Neural cell (in vitro differentiated cells): ENCODE measurements around the gene DPF3. TPM values are rescaled to one million over a fixed set of nuclear protein-coding genes. Genes with fewer than 3 reads are reported as not detected.

Experiments
- H2AFZ ChIP-seq: fragments of 200-600, 300-800 bp; sonication (generic), shearing (Covaris generic); 2 replicates; pipeline ENCODE4 v1.6.0; 2014; ENCODE audit warnings: low read depth, mild to moderate bottlenecking, antibody characterized with exemption, low read length, moderate library complexity
- H3F3A ChIP-seq: fragments of 200-600 bp; shearing (Covaris generic); 2 replicates; pipeline ENCODE4 v1.6.1; 2016; ENCODE audit warnings: mild to moderate bottlenecking, moderate library complexity, mixed read lengths, antibody characterized with exemption, low read length; ENCODE audit not compliant: insufficient read depth, poor library complexity, severe bottlenecking
- H3K27ac ChIP-seq: fragments of 200-600, 300-800 bp; sonication (generic), shearing (Covaris generic); 2 replicates; pipeline ENCODE4 v1.5.1; 2014; ENCODE audit warnings: mild to moderate bottlenecking, low read length, moderate library complexity
- H3K27me3 ChIP-seq: fragments of 300-800, 200-600 bp; sonication (generic), shearing (Covaris generic); 2 replicates; pipeline ENCODE4 v1.6.0; 2014; ENCODE audit warnings: mild to moderate bottlenecking, low read depth, low read length, moderate library complexity; ENCODE audit not compliant: insufficient read depth
- H3K36me3 ChIP-seq: fragments of 300-800, 200-600 bp; sonication (generic), shearing (Covaris generic); 2 replicates; pipeline ENCODE4 v1.5.1; 2014; ENCODE audit warnings: mild to moderate bottlenecking, antibody characterized with exemption, low read length, moderate library complexity; ENCODE audit not compliant: insufficient read depth
- H3K4me2 ChIP-seq: fragments of 300-800, 200-600 bp; sonication (generic), shearing (Covaris generic); 2 replicates; pipeline ENCODE4 v1.6.0; 2014; ENCODE audit warnings: mild to moderate bottlenecking, low read length
- H3K4me3 ChIP-seq: fragments of 300-800, 200-600 bp; sonication (generic), shearing (Covaris generic); 2 replicates; pipeline ENCODE4 v1.5.1; 2014; ENCODE audit warnings: mild to moderate bottlenecking, low read length, moderate library complexity
- H3K79me2 ChIP-seq: fragments of 200-600 bp; shearing (Covaris generic); replicated peaks from 2 replicates; pipeline ENCODE4 v1.6.0; 2014; ENCODE audit warnings: mild to moderate bottlenecking, low read length, moderate library complexity; ENCODE audit not compliant: insufficient read depth
- H3K9ac ChIP-seq: fragments of 300-800, 200-600 bp; sonication (generic), shearing (Covaris generic); 2 replicates; pipeline ENCODE4 v1.6.1; 2016; ENCODE audit warnings: mild to moderate bottlenecking, low read length, mixed read lengths
- H3K9me2 ChIP-seq: fragments of 200-600 bp; shearing (Covaris generic); 2 replicates; pipeline ENCODE4 v1.6.1; 2016; ENCODE audit warnings: mild to moderate bottlenecking, low read length, mixed read lengths; ENCODE audit not compliant: insufficient read depth
- H3K9me3 ChIP-seq: fragments of 200-600, 300-800 bp; sonication (generic), shearing (Covaris generic); 2 replicates; pipeline ENCODE4 v1.6.1; 2016; ENCODE audit warnings: mild to moderate bottlenecking, mixed run types, low read length, moderate library complexity, mixed read lengths
- H4K20me1 ChIP-seq: fragments of 200-600 bp; shearing (Covaris generic); 2 replicates; pipeline ENCODE4 v1.6.1; 2016; ENCODE audit warnings: mild to moderate bottlenecking, mixed run types; ENCODE audit not compliant: insufficient read depth
- CTCF ChIP-seq: fragments of 450-650 bp; IDR thresholded peaks from 2 replicates; pipeline ENCODE4 v1.5.1; 2014; ENCODE audit warnings: antibody characterized with exemption, mild to moderate bottlenecking, moderate library complexity; ENCODE audit not compliant: poor library complexity, severe bottlenecking
- EP300 ChIP-seq: fragments of 450-650 bp; conservative IDR thresholded peaks from 2 replicates; pipeline ENCODE4 v1.6.1; 2014; ENCODE audit warnings: antibody characterized with exemption, mild to moderate bottlenecking, moderate library complexity; ENCODE audit not compliant: poor library complexity, severe bottlenecking
- EZH2 ChIP-seq: fragments of 200-600, 300-800 bp; shearing (Covaris generic), sonication (generic); IDR thresholded peaks from 2 replicates; pipeline ENCODE4 v1.6.1; 2014; ENCODE audit warnings: antibody characterized with exemption, low read length, borderline replicate concordance, mild to moderate bottlenecking; ENCODE audit not compliant: insufficient read depth, poor library complexity, severe bottlenecking
- MXI1 ChIP-seq: fragments of 450-650 bp; conservative IDR thresholded peaks from 2 replicates; pipeline ENCODE4 v1.6.1; 2014; ENCODE audit warnings: antibody characterized with exemption, mild to moderate bottlenecking; ENCODE audit not compliant: poor library complexity, severe bottlenecking
- POLR2AphosphoS5 ChIP-seq: IDR thresholded peaks from 2 replicates; pipeline ENCODE4 v1.6.1; 2012
- RAD21 ChIP-seq: fragments of 450-650 bp; conservative IDR thresholded peaks from 2 replicates; pipeline ENCODE4 v1.6.1; 2014; ENCODE audit warnings: antibody characterized with exemption, mild to moderate bottlenecking, moderate library complexity
- REST ChIP-seq: IDR thresholded peaks from 2 replicates; pipeline ENCODE4 v1.6.1; 2012; ENCODE audit warnings: borderline replicate concordance
- SMC3 ChIP-seq: fragments of 450-650 bp; conservative IDR thresholded peaks from 2 replicates; pipeline ENCODE4 v1.6.1; 2014; ENCODE audit warnings: antibody characterized with exemption, mild to moderate bottlenecking, moderate library complexity; ENCODE audit not compliant: poor library complexity
- TAF1 ChIP-seq: IDR thresholded peaks from 2 replicates; pipeline ENCODE4 v1.6.1; 2012; ENCODE audit warnings: low read depth
- polyA plus RNA-seq: library from polyadenylated mRNA; depleted of rRNA; stranded (reverse); fragments of >200 nt; gene quantifications from 2 replicates; pipeline ENCODE4 v1.2.3, GENCODE V29; 2014

DPF3 gene
- polyA plus RNA-seq, 1 donor from 2014 or later: 2.9 TPM

- Histone ChIP-seq H3K4me2 (no peak overlapping the region), H3K27me3 (no peaks in the 10 kb centered on the region), H3K9ac (no peak overlapping the region), H3K9me3 (no peaks in the 10 kb centered on the region), H3K4me3 (no peak overlapping the region), H3K9me2 (no peaks in the 10 kb centered on the region), H4K20me1 (no peaks in the 10 kb centered on the region), H3K36me3 (no peaks in the 10 kb centered on the region), H3F3A (no peaks in the 10 kb centered on the region), H3K27ac (no peak overlapping the region), H2AFZ (no peak overlapping the region), H3K79me2 (no peaks in the 10 kb centered on the region)
- TF ChIP-seq POLR2AphosphoS5 (no peak), MXI1 (no peak), TAF1 (no peak), REST (no peak)
Measured at GRCh38 chr14:72779679-72780078, 114.2 kb downstream of the DPF3 start.

GRCh38 chr14:72777636-72778035 is 116.3 kb downstream of the DPF3 start:
- Histone ChIP-seq H3F3A (no peaks in the 10 kb centered on the region), H3K4me2 (no peak overlapping the region), H2AFZ (no peak overlapping the region), H4K20me1 (no peaks in the 10 kb centered on the region), H3K27me3 (no peaks in the 10 kb centered on the region), H3K27ac (no peak overlapping the region), H3K9ac (no peak overlapping the region), H3K9me2 (no peaks in the 10 kb centered on the region), H3K36me3 (no peaks in the 10 kb centered on the region), H3K4me3 (no peak overlapping the region), H3K79me2 (no peaks in the 10 kb centered on the region), H3K9me3 (no peaks in the 10 kb centered on the region)
- TF ChIP-seq SMC3 (no peak), MXI1 (no peak), RAD21 (no peak), EP300 (no peak), POLR2AphosphoS5 (no peak), REST (no peak), EZH2 (no peak), TAF1 (no peak), CTCF (no peak)
